Stimulated activated CD4-positive, alpha-beta T cell treated with anti-CD3 and anti-CD28 coated beads, Interleukin-15, amount 100 ng/mL, for 1 hour (primary cell): Measurements from ENCODE around the gene KLHDC10.
"Not testable (repeated sequence)": the region's sequence is repeated elsewhere in the genome, so short reads cannot be mapped to it uniquely, and the experiment has no call there.

Source experiments
- DNase-seq, 2 donors: peaks; one replicate each; pipeline ENCODE4 v3.0.0-alpha.2; 2020; ENCODE audit warnings: low read depth in 1 of 2, low spot score in 1 of 2

Gene KLHDC10

GRCh38 chr7:130071701-130072622 is 1.6 kb downstream of the KLHDC10 start:
- DNase-seq = no peak

DNA sequence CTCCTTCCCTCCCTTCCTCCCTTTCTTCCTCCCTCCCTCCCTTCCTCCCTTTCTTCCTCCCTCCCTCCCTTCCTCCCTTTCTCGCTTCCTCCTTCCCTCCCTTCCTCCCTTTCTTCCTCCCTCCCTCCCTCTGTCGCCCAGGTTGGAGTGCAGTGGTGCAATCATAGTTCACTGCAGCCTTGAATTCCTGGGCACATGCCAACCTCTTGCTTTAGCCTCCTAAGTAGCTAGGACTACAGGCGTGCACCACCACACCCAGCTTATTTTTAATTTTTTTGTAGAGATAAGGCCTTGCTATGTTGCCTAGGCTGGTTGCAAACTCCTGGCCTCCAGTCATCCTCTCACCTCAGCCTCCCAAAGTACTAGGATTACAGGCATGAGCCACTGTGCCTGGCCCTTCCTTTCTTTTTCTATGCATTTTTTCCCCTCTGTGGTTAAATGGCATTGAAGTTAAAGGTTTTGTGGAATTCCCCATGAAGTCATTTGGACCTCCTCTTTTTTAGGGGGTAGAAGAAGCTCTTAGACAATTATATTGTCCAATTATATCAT is 9.6 kb downstream of the KLHDC10 start:
- no peak for DNase-seq

GRCh38 chr7:130083497-130083896 is 13.2 kb downstream of the KLHDC10 start:
- DNase-seq = not testable (repeated sequence)

- no peak for DNase-seq
Observed at GRCh38 chr7:130084037-130084875, 13.9 kb downstream of the KLHDC10 start.

DNA sequence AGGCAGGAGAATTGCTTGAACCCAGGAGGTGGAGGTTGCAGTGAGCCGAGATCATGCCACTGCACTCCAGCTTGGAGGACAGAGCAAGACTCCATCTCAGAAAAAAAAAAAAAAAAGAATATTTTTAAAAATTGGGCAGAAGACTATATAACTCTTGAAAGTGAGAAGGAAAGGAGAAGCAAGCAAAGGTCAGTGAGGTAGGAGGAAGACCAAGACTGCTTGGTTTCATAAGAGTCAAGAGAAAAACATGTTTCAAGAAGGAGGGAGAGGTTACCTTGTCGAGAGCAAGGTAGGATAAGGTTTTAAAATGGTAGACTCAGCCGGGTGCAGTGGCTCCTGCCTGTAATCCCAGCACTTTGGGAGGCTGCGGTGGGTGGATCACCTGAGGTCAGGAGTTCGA is 14.9 kb downstream of the KLHDC10 start:
- not testable (repeated sequence) for DNase-seq

- DNase-seq = no peak
Observed at GRCh38 chr7:130086938-130087337, 16.6 kb downstream of the KLHDC10 start.

GRCh38 chr7:130087364-130087763 is 17.0 kb downstream of the KLHDC10 start:
- DNase-seq = no peak

DNA sequence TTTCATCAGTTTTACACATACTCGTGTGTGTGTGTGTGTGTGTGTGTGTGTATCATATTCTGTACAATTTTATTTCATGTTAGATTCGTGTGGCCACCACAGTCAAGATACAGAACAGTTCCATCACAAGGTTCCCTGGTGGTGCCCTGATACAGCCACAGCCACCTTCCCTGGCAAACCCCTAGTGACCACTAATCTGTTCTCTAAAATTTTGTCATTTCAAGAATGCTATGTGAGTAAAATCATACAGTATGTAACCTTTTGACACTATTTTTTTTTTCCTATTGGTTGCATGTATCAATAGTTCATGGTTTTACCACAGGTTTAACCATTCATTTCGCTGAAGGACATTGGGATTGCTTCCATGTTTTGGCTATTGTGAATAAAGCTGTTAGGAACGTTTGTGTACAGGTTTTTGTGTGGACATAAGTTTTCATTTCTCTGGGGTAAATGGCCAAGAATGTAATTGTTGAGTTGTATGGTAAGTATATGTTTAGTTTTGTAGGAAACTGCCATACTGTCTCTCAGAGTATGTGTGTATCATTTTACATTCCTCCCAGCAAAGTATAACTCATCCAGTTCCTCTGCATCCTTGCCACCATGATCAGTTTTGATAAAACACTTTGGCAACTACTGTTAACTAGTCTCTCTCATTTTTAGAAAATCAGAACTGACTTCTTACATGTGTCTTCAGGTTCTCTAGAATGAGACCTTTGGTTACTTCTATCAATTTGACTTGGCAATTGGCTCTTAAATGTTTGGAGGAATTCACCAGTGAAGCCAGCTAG is 20.6 kb downstream of the KLHDC10 start:
- no peak for DNase-seq

GRCh38 chr7:130091999-130092398 is 21.7 kb downstream of the KLHDC10 start:
- DNase-seq = no peak

- DNase-seq = no peak
Observed at GRCh38 chr7:130092598-130092997, 22.3 kb downstream of the KLHDC10 start.

DNA sequence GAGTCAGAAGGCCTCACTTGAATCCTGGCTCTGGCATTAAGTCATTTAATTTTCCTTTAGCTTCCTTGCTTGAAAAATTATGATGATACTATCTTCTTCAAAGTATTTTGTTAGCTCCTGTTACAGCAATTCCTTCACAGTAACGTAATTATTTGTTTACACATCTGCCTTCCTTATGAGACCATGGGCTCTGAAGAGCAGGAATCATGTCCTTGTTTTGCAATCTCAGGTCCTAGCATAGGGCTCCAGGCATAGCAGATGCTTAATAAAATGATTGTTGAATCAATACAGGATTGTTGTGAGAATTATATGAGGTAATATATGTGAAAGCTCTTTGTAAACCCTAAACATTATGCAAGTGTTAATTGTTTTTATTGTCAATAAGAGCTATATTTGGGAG is 25.5 kb downstream of the KLHDC10 start:
- no peak for DNase-seq

GRCh38 chr7:130096243-130096827 is 26.0 kb downstream of the KLHDC10 start:
- DNase-seq = no peak

GRCh38 chr7:130099331-130099730 is 29.0 kb downstream of the KLHDC10 start:
- no peak for DNase-seq

- DNase-seq = no peak
Observed at GRCh38 chr7:130102588-130102987, 32.3 kb downstream of the KLHDC10 start.

GRCh38 chr7:130107949-130108674 is 37.8 kb downstream of the KLHDC10 start:
- DNase-seq = no peak

DNA sequence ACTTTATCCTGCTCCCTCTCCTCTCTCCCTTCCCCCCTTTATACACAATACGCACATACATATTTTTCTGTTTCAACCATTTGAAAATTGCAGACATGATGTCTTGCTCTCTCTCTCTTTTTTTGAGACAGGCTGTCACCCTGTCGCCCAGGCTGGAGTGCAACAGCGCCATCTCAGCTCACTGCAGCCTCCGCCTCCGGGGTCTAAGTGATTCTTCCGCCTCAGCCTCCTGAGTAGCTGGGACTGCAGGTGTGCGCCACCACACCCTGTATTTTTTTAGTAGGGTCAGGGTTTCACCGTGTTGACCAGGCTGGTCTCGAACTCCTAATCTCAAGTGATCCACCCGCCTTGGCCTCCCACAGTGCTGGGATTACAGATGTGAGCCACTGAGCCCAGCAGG is 38.5 kb downstream of the KLHDC10 start:
- no peak for DNase-seq

DNA sequence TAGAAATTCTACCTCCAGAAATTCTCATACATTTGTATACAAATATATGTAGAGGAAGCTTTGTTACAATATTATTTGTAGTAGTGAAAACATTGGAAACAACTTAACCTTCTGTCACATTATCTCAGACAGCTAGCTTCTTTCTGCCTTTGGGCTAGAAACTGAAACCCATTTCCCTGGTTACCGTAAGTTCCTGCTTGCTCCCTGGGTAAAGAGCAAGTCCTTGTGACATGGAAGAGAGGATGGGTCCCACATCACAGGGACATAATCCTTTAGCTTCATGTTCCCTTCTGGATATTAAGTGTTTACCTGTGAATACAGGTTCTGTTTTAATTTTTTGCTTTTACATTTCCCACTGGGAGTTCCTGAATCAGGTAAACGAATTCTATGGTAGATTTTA is 41.8 kb downstream of the KLHDC10 start:
- no peak for DNase-seq

GRCh38 chr7:130112662-130113425 is 42.5 kb downstream of the KLHDC10 start:
- DNase-seq = no peak

- not testable (repeated sequence) for DNase-seq
Observed at GRCh38 chr7:130113426-130113805, 43.1 kb downstream of the KLHDC10 start.
